ENCODE measurements around the gene ZNF136.

The ZNF136 gene

GRCh38 chr19:12194827-12195731 is 32.2 kb downstream of the ZNF136 start:
- DNase-seq (ENCODE audit: low read depth, low spot score) = peak; percentile 64

DNA sequence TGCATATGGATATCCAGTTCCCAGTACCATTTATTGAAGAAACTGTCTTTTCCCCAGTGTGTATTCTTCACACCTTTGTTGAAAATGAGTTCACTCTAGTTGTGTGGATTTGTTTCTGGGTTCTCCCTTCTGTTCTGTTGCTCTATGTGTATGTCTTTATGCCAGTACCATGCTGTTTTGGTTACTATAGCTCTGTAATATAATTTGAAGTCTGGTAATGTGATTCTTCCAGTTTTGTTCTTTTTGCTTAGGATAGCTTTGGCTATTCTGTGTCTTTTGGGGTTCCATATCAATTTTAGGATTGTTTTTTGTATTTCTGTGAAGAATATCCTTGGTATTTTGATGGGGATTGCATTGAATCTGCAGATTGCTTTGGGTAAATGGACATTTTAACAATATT is 35.2 kb downstream of the ZNF136 start:
- DNase-seq (ENCODE audit: low read depth, low spot score) = no peak

DNA sequence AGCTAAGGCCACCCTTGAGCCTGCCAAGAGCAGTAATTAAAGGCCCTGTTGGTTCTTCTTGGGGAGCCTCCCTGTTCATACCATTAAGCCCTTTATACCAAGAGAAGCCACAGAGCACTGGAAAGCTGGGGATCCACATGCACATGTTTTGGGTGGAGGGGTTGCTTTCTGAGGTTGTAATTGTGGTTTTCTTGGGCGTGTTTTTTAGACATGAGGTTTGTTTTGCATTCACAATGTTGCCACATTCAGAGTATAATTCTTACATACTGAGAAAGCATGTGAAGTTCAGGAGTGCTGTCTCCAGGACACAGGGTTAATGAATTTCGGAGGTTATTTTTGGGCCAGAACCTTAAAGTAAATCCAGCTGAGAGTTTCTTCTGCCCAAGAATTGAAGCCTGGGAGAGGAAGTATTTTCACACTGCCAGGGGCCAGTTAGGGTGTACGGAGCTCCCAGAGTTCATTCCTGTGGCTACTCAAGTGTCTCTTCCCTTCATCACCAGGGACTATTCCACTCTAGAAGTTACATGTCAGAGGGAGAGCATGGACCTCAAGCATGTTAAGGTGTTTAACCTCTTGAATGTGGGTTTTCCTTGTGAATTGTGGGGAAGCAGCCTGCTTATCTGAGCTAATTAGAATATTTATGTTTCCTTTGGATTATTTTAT is 37.0 kb downstream of the ZNF136 start:
- DNase-seq (ENCODE audit: low read depth, low spot score) = no peak

- peak; percentile 17 for DNase-seq (ENCODE audit: low read depth, low spot score)
Observed at GRCh38 chr19:12202250-12202649, 39.4 kb downstream of the ZNF136 start.

- DNase-seq (ENCODE audit: low read depth, low spot score) = no peak
Observed at GRCh38 chr19:12205296-12205695, 42.4 kb downstream of the ZNF136 start.

- no peak for DNase-seq (ENCODE audit: low read depth, low spot score)
Observed at GRCh38 chr19:12208221-12208620, 45.3 kb downstream of the ZNF136 start.

DNA sequence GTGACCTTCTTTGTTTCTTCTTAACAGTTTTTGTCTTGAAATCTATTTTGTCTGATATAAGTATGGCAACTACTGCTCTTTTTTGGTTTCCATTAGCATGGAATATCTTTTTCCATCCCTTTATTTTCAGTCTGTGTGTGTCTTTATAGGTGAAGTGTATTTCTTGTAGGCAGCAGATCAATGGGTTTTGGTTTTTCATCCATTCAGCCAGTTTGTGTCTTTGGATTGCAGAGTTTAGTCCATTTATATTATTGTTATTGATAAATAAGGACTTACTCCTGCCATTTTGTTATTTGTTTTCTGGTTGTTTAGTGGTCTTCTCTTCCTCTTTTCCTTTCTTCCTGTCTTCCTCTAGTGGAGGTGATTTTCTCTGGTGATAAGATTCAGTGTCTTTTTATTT is 54.4 kb downstream of the ZNF136 start:
- DNase-seq (ENCODE audit: low read depth, low spot score) = no peak

DNA sequence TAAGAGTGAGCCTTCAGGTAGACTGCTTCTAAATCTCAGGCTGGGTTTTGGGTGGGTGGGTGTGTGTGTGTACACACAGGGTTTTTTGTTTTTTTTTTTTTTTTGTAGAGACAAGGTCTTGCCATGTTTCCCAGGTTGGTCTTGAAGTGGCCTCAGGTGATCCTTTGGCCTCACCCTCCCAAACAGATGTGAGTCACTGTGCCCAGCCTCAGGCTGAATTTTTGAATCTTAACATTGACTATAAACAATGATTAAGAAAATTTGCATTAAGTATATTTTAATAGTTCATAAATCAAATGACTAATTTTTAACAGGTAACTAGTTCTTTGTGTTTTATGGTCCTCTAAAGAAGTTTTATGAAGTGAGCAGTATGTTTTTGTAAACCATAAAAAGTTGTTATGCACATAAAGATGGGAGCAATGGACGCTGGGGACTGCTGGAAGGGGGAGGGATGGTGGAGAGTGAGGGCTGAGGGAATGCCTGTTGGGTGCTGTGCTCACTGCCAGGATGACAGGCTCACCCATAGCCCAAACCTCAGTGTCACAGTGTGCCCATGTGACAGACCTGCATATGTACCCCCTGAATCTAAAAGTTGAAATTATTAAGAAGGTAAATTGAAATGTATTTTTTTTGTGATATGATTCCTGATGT is 60.2 kb downstream of the ZNF136 start:
- DNase-seq (ENCODE audit: low read depth, low spot score) = no peak

DNA sequence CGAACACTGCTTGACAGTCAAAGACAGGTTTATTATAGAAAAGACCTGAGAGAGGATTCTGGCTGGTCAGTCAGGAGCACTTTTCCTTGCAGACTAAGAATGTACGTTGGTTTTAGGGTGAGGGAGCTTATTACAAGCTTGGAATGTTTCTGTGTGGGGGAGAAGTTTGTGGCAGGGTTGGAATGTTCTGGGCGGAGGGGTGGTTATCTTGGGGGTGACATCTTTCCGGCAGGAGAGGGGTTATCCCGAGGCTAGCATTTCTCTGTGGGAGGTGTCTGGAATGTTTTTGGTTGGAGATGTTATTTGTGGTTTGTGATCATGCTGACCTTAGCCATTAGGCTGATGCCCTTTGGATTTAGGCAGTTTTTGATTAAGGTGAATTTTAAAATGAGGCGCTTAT is 61.8 kb downstream of the ZNF136 start:
- DNase-seq (ENCODE audit: low read depth, low spot score) = no peak

- no peak for DNase-seq (ENCODE audit: low read depth, low spot score)
Observed at GRCh38 chr19:12229990-12230389, 67.1 kb downstream of the ZNF136 start.

- DNase-seq (ENCODE audit: low read depth, low spot score) = no peak
Observed at GRCh38 chr19:12230751-12231733, 68.1 kb downstream of the ZNF136 start.

DNA sequence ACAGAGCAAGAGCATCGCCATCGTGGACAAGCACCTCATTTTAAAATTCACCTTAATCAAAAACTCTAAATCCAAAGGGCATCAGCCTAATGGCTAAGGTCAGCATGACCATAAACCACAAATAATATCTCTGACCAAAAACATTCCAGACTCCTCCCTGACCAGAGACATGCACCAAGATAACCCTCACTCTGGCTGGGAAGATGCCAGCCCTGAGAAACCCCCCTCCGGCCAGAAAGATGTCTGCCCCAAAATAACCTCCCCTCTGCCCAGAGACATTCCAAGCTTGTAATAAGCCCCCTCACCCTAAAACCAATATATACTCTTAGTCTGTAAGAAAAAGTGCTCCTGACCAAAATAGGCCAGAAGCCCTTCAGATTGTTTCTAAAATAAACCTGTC is 70.1 kb downstream of the ZNF136 start:
- no peak for DNase-seq (ENCODE audit: low read depth, low spot score)

DNA sequence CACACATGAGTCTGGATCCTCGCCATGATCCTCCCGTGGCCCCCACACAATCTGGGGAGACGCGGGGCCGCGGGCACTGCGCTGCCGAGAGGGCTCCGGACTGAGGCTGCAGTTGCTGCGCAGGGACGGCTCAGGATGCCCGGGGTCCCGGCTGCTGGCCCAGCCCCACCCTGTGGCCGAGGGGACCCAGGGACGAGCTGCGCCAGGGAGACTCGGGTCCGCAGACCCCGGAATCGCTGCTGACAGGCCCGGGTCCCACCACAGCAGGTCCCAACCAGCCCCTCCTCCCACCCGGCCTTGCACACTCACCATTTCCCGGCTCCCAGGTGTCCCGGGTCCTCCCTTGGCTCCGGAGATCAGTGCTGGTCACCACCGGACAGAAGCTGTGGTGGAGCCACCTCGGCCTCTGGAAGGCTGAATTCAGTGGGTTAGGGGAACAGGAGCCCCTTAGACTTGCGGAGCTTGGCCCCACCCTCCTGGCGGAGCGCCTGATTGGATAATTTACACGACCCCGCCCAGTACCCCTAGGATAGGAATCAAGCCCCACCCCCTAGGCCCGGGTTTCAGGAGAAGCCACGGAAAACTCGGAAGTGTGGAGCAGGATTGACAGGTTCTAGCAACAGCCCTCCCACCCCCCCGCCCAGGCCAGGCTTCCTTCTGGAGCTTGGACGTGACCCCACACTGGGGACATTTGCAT is 74.4 kb downstream of the ZNF136 start:
- no peak for DNase-seq (ENCODE audit: low read depth, low spot score)
